Fibroblast of villous mesenchyme (primary cell): ENCODE measurements around the gene REM1. TPM values are rescaled to one million over a fixed set of nuclear protein-coding genes. Genes with fewer than 3 reads are reported as not detected.
A peak's percentile ranks its signal among the peaks of the same experiment; 100 is the strongest.
"Not testable (repeated sequence)": the region's sequence is repeated elsewhere in the genome, so short reads cannot be mapped to it uniquely, and the experiment has no call there.

ENCODE experiments used
- DNase-seq: peaks from one replicate; pipeline ENCODE4 v3.0.0-alpha.2; 2010; ENCODE audit warnings: low read depth
- H3K4me3 ChIP-seq: 2 replicates; pipeline ENCODE4 v1.5.1; 2011; ENCODE audit warnings: low read depth, mild to moderate bottlenecking, low read length
- CTCF ChIP-seq: IDR thresholded peaks from 2 replicates; pipeline ENCODE4 v1.5.1; 2012; ENCODE audit warnings: low read depth, mild to moderate bottlenecking, low read length; ENCODE audit not compliant: insufficient read depth
- total RNA-seq: library from RNA; depleted of rRNA; stranded (reverse); fragments of >200 nt; gene quantifications from 2 replicates; pipeline ENCODE4 v1.2.3, GENCODE V29; 2012

REM1 gene
- total RNA-seq, 1 donor, result not detected

DNA sequence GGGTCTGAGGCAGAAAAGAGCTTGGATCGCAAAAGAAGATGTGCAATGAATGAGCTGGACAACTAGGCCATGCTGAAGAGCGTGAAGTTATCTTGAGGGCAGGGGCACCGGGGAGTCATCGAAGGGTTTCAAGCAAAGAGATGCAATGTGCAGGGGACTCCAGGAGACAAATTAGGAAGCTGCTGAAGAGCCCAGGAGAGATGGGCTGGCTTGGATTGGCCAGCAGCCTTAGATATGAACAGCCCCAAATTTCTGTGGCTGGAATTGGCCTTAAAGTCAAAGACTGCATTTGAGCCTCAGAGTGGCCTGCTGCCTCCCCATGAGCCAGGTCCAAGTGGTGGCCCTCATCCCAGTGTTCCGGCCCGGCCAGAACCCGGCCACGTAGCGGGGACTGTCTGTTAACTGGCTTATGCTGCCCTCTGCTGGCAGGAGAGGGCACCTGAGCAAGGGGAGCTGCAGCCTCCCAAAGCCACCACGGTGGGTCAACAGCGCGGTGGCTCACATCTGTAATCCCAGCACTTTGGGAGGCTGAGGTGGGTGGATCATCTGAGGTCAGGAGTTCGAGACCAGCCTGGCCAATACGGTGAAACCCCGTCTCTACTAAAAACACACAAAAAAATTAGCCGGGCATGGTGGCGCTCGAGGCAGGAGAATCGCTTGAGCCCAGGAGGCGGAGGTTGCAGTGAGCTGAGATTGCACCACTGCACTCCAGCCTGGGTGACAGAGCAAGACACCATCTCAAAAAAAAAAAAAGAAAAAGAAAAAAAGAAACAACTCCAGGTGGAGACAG, 28.0 kb downstream of the REM1 start:
- DNase-seq, result peak; percentile 70
- not testable (repeated sequence) for H3K4me3 ChIP-seq
- peak; percentile 90 for TF ChIP-seq CTCF

GRCh38 chr20:31505903-31506302, 30.8 kb downstream of the REM1 start:
- H3K4me3 ChIP-seq, result no peak overlapping the region
- TF ChIP-seq CTCF, result no peak
- peak; percentile 14 for DNase-seq

- H3K4me3 ChIP-seq, result no peak overlapping the region
- no peak for TF ChIP-seq CTCF
- DNase-seq, result no peak
Observed at GRCh38 chr20:31508517-31509244, 33.6 kb downstream of the REM1 start.

DNA sequence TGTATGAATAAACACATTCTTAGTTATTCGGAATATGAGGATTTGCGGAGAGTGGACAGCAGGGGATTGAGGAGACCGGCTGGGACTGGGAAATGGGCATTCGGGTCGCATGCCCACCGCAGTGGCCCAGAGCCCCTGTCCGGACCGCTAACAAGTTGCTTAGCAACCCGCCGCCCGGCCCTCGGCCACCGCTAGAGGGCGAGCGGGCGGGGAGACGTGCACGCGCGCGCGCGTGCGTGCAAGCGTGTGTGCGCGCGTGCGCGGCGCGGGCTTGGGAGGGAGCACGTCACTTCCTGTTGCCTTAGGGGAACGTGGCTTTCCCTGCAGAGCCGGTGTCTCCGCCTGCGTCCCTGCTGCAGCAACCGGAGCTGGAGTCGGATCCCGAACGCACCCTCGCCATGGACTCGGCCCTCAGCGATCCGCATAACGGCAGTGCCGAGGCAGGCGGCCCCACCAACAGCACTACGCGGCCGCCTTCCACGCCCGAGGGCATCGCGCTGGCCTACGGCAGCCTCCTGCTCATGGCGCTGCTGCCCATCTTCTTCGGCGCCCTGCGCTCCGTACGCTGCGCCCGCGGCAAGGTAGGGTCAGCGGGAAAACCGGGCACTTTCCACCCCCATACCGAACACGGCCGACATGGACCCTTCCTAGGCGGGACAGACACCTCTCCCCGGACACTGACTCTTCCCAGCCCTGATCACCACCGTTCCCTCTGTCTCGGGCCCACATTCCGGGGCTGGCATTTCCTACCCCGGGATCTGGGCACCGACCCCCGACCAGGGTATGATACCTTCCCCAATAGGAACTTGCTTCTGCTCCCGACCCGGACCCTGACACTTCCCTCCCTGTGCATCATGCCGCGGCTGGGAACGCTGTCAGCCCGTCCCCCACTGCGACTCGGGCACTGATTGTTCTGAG, 39.3 kb downstream of the REM1 start, which contains the start of gene HM13:
Gene HM13, plus strand, starts transcription at position 289 of the 918 bp plus-strand sequence. Its CDS starts 110 bp downstream, at position 399.
- peak; percentile 96 for TF ChIP-seq CTCF
- peak; percentile 94 for DNase-seq
- H3K4me3 ChIP-seq, result peak within 1 kb of the TSS; percentile 99

GRCh38 chr20:31515072-31515774, 40.1 kb downstream of the REM1 start:
- TF ChIP-seq CTCF, result no peak
- peak overlapping the region; percentile 99 for H3K4me3 ChIP-seq

GRCh38 chr20:31515775-31516107, 40.7 kb downstream of the REM1 start:
- peak overlapping the region; percentile 99 for H3K4me3 ChIP-seq
- no peak for TF ChIP-seq CTCF
- no peak for DNase-seq

More at GRCh38 chr20:31515072-31515774, 40.1 kb downstream of the REM1 start:
- DNase-seq, result no peak
